Transverse colon (tissue), 4 donors: Measurements from ENCODE around the gene GNAQ.

Source experiments
- POLR2A ChIP-seq: fragments of 450-650 bp; IDR thresholded peaks from one replicate; pipeline ENCODE4 v1.6.1; 2016; ENCODE audit warnings: antibody characterized with exemption, mild to moderate bottlenecking, moderate library complexity
- POLR2AphosphoS5 ChIP-seq, 3 donors: sonication (generic); formaldehyde crosslinking; IDR thresholded peaks; one replicate each; pipeline ENCODE4 v1.6.1; 2016; ENCODE audit warnings: antibody characterized with exemption in 3 of 3
- TF ChIP-seq, protein P1 (sequence below), 5 experiments: fragments of 200-600 bp in 3 of 5; fragments of 450-650 bp in 2 of 5; sonication (generic) in 3 of 5; IDR thresholded peaks; 1 replicate in 2 of 5; 2 replicates in 3 of 5; pipeline ENCODE4 v1.5.1; 2016 to 2017; ENCODE audit warnings: antibody characterized with exemption in 5 of 5, inconsistent platforms in 3 of 5, mild to moderate bottlenecking in 2 of 5, moderate library complexity in 1 of 5

DNA sequence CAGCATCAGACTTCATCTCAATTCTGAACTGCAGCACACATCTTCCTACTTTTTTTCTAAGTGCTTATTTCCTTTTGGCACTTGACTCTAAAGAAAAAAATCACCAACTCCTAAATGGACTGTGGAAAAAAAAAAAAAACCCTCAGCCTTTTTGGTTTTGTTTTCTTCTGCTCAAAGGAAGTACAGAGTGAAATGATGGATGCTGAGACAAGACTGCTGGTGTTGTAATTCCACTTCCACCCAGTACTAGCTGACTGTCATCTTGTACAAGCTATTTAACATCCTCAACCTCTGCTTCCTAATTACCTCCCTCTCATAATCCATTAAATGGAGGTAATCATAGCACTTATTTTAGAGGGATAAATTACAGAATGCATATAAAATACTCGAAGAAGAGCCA lies 212.0 kb downstream of the GNAQ start:
- TF ChIP-seq, protein P1, sequence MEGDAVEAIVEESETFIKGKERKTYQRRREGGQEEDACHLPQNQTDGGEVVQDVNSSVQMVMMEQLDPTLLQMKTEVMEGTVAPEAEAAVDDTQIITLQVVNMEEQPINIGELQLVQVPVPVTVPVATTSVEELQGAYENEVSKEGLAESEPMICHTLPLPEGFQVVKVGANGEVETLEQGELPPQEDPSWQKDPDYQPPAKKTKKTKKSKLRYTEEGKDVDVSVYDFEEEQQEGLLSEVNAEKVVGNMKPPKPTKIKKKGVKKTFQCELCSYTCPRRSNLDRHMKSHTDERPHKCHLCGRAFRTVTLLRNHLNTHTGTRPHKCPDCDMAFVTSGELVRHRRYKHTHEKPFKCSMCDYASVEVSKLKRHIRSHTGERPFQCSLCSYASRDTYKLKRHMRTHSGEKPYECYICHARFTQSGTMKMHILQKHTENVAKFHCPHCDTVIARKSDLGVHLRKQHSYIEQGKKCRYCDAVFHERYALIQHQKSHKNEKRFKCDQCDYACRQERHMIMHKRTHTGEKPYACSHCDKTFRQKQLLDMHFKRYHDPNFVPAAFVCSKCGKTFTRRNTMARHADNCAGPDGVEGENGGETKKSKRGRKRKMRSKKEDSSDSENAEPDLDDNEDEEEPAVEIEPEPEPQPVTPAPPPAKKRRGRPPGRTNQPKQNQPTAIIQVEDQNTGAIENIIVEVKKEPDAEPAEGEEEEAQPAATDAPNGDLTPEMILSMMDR (IDR thresholded peaks at IDR 0.05), result no peak
- TF ChIP-seq POLR2AphosphoS5 (IDR thresholded peaks at IDR 0.05) (no peak), POLR2A (no peak)
